Measurements from ENCODE around the gene RAB1B.

Gene RAB1B

DNA sequence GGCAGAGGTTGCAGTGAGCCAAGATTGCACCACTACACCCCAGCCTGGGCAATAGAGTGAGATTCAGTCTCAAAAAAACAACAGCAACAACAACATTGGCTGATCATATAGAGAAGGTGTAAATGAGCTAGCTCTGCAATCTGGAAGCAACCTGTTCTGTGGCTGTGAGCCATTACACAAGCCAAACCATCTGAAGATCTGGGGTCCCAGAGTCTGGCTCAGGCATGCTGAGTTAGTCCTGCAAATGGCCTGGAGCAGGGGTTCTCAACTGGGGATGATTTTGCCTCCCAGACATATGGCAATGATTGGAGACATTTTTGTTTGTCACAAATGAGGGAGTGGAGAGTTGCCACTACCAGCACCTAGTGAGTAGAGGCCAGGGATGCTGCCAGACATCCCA is 42.3 kb upstream of the RAB1B start:
- H3K9ac ChIP-seq (ENCODE audit: low read length in 2 of 2) = no peak overlapping the region
- H3K36me3 ChIP-seq (ENCODE audit: control insufficient read depth in 2 of 2, insufficient read depth in 2 of 2, low read length in 2 of 2) = peaks cover 21 to 27% of the 10 kb centered on the region in 2 donors
- H3K4me3 ChIP-seq (ENCODE audit: low read length in 2 of 2) = no peak overlapping the region
- no peak overlapping the region for H3K27ac ChIP-seq (ENCODE audit: low read length)
- no peaks in the 10 kb centered on the region for H3K27me3 ChIP-seq (ENCODE audit: control insufficient read depth in 1 of 2, insufficient read depth in 2 of 2, low read length in 2 of 2)
- no peaks in the 10 kb centered on the region for H3K4me1 ChIP-seq (ENCODE audit: control insufficient read depth, insufficient read depth, low read length)
- H3K9me3 ChIP-seq (ENCODE audit: control insufficient read depth in 2 of 2, low read length in 2 of 2) = no peaks in the 10 kb centered on the region

DNA sequence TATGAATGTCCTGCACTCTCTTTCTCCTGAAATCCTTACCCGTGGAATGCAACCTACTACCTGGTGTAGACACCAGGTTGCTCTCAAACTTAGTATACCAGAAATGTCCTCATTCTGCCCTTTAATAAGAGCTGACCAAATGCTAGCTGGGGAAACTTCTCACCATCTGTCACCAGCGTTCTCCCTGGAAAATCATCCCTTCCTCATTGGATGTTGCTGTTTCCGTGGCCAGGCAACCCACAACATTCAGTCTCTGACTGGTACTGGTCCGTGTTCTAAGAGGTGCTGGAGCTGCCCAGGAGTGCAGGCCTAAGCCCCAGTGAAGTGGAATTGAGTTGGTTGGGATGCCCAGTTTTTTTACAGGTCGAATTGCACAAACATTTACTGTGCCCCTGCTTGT is 40.7 kb upstream of the RAB1B start:
- no peaks in the 10 kb centered on the region for H3K9me3 ChIP-seq (ENCODE audit: control insufficient read depth in 2 of 2, low read length in 2 of 2)
- H3K4me3 ChIP-seq (ENCODE audit: low read length in 2 of 2) = no peak overlapping the region
- H3K4me1 ChIP-seq (ENCODE audit: control insufficient read depth, insufficient read depth, low read length) = no peaks in the 10 kb centered on the region
- no peak overlapping the region for H3K27ac ChIP-seq (ENCODE audit: low read length)
- H3K9ac ChIP-seq (ENCODE audit: low read length in 2 of 2) = no peak overlapping the region
- H3K36me3 ChIP-seq (ENCODE audit: control insufficient read depth in 2 of 2, insufficient read depth in 2 of 2, low read length in 2 of 2) = peaks cover 37 to 40% of the 10 kb centered on the region in 2 donors
- H3K27me3 ChIP-seq (ENCODE audit: control insufficient read depth in 1 of 2, insufficient read depth in 2 of 2, low read length in 2 of 2) = no peaks in the 10 kb centered on the region

DNA sequence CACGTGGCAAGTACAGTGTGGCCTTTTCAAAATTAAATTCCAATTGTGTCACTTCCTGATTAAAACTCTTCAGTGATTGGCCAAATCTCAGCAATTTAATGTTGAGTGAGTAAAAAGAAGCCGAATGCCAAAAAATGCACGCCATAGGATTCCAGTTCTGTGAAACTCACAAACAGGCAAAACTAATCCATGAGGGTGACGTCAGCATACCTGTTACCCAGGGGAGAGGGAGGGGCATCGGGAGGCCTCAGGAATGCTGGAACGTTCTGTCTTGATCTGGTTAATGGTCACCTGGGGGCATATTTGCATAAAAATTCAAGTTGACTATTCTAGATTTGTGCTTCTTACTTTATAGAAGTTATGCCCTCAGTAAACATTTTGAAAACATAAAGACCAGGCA is 39.9 kb upstream of the RAB1B start:
- H3K27me3 ChIP-seq (ENCODE audit: control insufficient read depth in 1 of 2, insufficient read depth in 2 of 2, low read length in 2 of 2) = no peaks in the 10 kb centered on the region
- no peaks in the 10 kb centered on the region for H3K4me1 ChIP-seq (ENCODE audit: control insufficient read depth, insufficient read depth, low read length)
- H3K4me3 ChIP-seq (ENCODE audit: low read length in 2 of 2) = no peak overlapping the region
- peaks cover 44 to 48% of the 10 kb centered on the region in 2 donors for H3K36me3 ChIP-seq (ENCODE audit: control insufficient read depth in 2 of 2, insufficient read depth in 2 of 2, low read length in 2 of 2)
- H3K9me3 ChIP-seq (ENCODE audit: control insufficient read depth in 2 of 2, low read length in 2 of 2) = no peaks in the 10 kb centered on the region
- H3K9ac ChIP-seq (ENCODE audit: low read length in 2 of 2) = no peak overlapping the region
- no peak overlapping the region for H3K27ac ChIP-seq (ENCODE audit: low read length)

DNA sequence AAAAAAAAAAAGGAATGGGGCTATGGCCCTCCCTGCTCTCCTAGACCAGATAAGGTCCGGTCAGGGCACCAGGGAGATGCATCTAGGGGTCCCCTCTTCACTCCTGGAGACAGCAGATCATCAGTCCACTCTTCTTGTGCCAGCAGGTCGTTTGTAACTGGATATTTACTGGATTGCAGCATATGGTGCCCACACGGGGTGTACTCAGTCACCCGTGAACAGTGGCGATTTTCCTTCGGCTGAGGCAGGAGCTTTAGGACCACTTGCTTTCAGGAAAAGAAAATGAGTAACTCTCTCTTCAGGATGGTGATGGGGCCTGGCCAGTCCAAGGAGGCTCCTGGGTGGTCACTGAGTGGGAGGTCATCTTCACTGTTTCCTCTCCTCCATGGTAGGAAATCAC is 38.3 kb upstream of the RAB1B start:
- peaks cover 51 to 54% of the 10 kb centered on the region in 2 donors for H3K36me3 ChIP-seq (ENCODE audit: control insufficient read depth in 2 of 2, insufficient read depth in 2 of 2, low read length in 2 of 2)
- no peaks in the 10 kb centered on the region for H3K27me3 ChIP-seq (ENCODE audit: control insufficient read depth in 1 of 2, insufficient read depth in 2 of 2, low read length in 2 of 2)
- H3K27ac ChIP-seq (ENCODE audit: low read length) = no peak overlapping the region
- no peak overlapping the region for H3K9ac ChIP-seq (ENCODE audit: low read length in 2 of 2)
- H3K4me1 ChIP-seq (ENCODE audit: control insufficient read depth, insufficient read depth, low read length) = no peaks in the 10 kb centered on the region
- H3K4me3 ChIP-seq (ENCODE audit: low read length in 2 of 2) = no peak overlapping the region
- no peaks in the 10 kb centered on the region for H3K9me3 ChIP-seq (ENCODE audit: control insufficient read depth in 2 of 2, low read length in 2 of 2)

DNA sequence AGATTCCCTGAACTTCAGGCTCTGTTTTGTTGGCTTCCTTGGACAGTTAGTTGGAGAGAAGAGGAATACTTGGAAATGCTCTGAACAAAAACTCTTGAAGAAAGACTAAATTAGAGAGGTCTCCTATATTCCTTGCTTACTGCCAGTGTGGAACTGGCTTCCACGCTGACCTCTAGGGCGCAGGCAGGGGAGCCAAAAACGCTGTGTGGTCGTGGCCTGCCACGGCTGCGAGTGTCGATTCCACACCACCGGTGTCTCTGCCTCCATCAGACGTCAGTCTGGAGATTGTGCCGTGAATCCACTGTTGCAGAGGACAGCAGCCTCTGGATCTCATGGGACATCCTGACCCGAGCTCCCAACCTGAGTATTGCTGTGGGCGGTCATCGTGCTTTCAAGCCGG is 37.5 kb upstream of the RAB1B start:
- no peaks in the 10 kb centered on the region for H3K27me3 ChIP-seq (ENCODE audit: control insufficient read depth in 1 of 2, insufficient read depth in 2 of 2, low read length in 2 of 2)
- H3K36me3 ChIP-seq (ENCODE audit: control insufficient read depth in 2 of 2, insufficient read depth in 2 of 2, low read length in 2 of 2) = peaks cover 58 to 61% of the 10 kb centered on the region in 2 donors
- H3K27ac ChIP-seq (ENCODE audit: low read length) = no peak overlapping the region

DNA sequence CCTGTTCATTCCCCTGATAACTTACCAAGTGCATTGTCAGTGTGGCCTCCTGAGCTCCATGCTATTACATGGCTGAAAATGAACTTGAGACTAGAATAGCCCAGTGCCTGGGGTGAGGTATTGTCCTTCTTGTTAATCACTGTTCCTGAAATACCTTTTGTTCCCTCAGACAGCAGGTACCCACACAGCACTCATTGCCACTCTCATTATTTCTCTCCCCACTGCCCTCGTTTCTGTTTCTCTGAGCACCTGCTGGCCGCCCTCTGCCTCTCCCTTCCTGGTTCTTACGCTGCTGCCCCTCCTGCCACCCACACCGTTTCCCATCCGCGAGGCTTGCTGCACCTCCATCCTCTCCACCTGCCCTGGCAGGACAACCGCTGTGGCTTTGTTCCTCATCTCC is 36.9 kb upstream of the RAB1B start:
- H3K27me3 ChIP-seq (ENCODE audit: control insufficient read depth in 1 of 2, insufficient read depth in 2 of 2, low read length in 2 of 2) = no peaks in the 10 kb centered on the region
- H3K4me3 ChIP-seq (ENCODE audit: low read length in 2 of 2) = no peak overlapping the region
- H3K27ac ChIP-seq (ENCODE audit: low read length) = no peak overlapping the region
- H3K36me3 ChIP-seq (ENCODE audit: control insufficient read depth in 2 of 2, insufficient read depth in 2 of 2, low read length in 2 of 2) = peaks cover 63 to 65% of the 10 kb centered on the region in 2 donors
- no peaks in the 10 kb centered on the region for H3K9me3 ChIP-seq (ENCODE audit: control insufficient read depth in 2 of 2, low read length in 2 of 2)
- H3K4me1 ChIP-seq (ENCODE audit: control insufficient read depth, insufficient read depth, low read length) = no peaks in the 10 kb centered on the region
- no peak overlapping the region for H3K9ac ChIP-seq (ENCODE audit: low read length in 2 of 2)

More for the DNA sequence above, 37.5 kb upstream of the RAB1B start:
- Histone ChIP-seq H3K9ac (ENCODE audit: low read length in 2 of 2) (no peak overlapping the region), H3K9me3 (ENCODE audit: control insufficient read depth in 2 of 2, low read length in 2 of 2) (no peaks in the 10 kb centered on the region), H3K4me1 (ENCODE audit: control insufficient read depth, insufficient read depth, low read length) (no peaks in the 10 kb centered on the region), H3K4me3 (ENCODE audit: low read length in 2 of 2) (no peak overlapping the region)

DNA sequence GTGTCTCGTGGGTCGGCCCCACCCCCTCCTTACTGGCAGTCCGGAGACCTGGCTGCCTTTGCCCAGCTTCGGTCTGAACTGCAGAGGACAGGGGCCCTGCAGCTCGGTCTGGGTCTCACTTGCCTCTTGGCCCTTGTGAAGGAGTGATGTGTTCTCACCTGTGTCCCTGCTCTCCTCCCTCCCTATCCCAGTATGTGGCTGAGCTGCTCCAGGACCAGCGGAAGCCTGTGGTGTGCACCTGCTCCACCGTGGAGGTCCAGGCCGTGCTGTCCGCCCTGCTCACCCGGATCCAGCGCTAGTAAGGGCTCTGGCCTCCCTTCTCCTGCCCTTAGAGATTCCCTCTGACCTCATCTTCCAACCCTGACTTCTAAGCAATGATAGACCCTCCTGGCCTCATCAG is 35.7 kb upstream of the RAB1B start:
- no peaks in the 10 kb centered on the region for H3K9me3 ChIP-seq (ENCODE audit: control insufficient read depth in 2 of 2, low read length in 2 of 2)

DNA sequence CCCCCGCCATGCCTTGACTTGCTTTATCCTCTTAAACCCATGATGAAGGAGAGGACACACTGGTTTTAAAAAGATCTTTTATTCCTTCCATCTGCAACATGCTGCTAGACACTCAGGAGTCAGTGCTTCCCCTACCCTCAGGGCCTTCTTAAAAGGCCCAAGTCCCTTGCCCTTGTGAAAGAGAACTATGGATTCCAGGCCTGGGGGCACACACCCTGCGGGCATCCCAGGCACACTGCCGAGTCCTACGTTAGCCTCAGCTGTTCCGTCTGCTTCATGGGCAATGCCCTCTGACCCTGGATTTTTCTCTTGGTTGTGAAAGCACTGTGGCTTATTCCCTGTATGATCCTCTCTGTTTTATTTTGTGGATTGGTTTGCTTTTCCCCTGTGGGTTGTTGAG is 35.1 kb upstream of the RAB1B start:
- no peaks in the 10 kb centered on the region for H3K4me1 ChIP-seq (ENCODE audit: control insufficient read depth, insufficient read depth, low read length)
- H3K4me3 ChIP-seq (ENCODE audit: low read length in 2 of 2) = no peak overlapping the region
- H3K36me3 ChIP-seq (ENCODE audit: control insufficient read depth in 2 of 2, insufficient read depth in 2 of 2, low read length in 2 of 2) = peaks cover 56 to 61% of the 10 kb centered on the region in 2 donors
- H3K27ac ChIP-seq (ENCODE audit: low read length) = no peak overlapping the region
- no peaks in the 10 kb centered on the region for H3K27me3 ChIP-seq (ENCODE audit: control insufficient read depth in 1 of 2, insufficient read depth in 2 of 2, low read length in 2 of 2)
- H3K9ac ChIP-seq (ENCODE audit: low read length in 2 of 2) = no peak overlapping the region
- H3K9me3 ChIP-seq (ENCODE audit: control insufficient read depth in 2 of 2, low read length in 2 of 2) = no peaks in the 10 kb centered on the region

More for the DNA sequence above, 35.7 kb upstream of the RAB1B start:
- Histone ChIP-seq H3K4me1 (ENCODE audit: control insufficient read depth, insufficient read depth, low read length) (no peaks in the 10 kb centered on the region), H3K27ac (ENCODE audit: low read length) (no peak overlapping the region), H3K4me3 (ENCODE audit: low read length in 2 of 2) (no peak overlapping the region), H3K27me3 (ENCODE audit: control insufficient read depth in 1 of 2, insufficient read depth in 2 of 2, low read length in 2 of 2) (no peaks in the 10 kb centered on the region), H3K9ac (ENCODE audit: low read length in 2 of 2) (no peak overlapping the region), H3K36me3 (ENCODE audit: control insufficient read depth in 2 of 2, insufficient read depth in 2 of 2, low read length in 2 of 2) (peaks cover 60 to 65% of the 10 kb centered on the region in 2 donors)

DNA sequence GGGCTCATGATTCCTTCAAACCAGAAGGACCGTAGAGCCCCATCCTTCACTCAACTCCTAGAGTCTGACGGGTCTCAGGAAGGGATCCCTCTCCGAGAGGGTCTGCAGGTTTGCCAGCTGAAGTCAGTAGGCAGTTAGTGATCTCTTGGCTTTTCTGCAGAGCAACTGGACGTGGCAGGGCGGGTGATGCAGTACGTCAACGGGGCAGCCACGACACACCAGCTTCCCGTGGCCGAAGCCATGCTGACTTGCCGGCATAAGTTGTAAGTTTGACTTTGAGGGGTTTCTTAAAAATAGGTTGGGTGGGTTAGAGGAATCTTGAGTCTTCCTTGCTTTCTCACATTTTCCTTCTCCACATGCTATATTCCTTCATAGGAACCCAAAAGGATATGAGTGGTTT is 33.3 kb upstream of the RAB1B start:
- Histone ChIP-seq H3K4me1 (ENCODE audit: control insufficient read depth, insufficient read depth, low read length) (no peaks in the 10 kb centered on the region), H3K27me3 (ENCODE audit: control insufficient read depth in 1 of 2, insufficient read depth in 2 of 2, low read length in 2 of 2) (no peaks in the 10 kb centered on the region), H3K4me3 (ENCODE audit: low read length in 2 of 2) (no peak overlapping the region), H3K36me3 (ENCODE audit: control insufficient read depth in 2 of 2, insufficient read depth in 2 of 2, low read length in 2 of 2) (peaks cover 69 to 70% of the 10 kb centered on the region in 2 donors), H3K9me3 (ENCODE audit: control insufficient read depth in 2 of 2, low read length in 2 of 2) (no peaks in the 10 kb centered on the region), H3K9ac (ENCODE audit: low read length in 2 of 2) (no peak overlapping the region), H3K27ac (ENCODE audit: low read length) (no peak overlapping the region)

DNA sequence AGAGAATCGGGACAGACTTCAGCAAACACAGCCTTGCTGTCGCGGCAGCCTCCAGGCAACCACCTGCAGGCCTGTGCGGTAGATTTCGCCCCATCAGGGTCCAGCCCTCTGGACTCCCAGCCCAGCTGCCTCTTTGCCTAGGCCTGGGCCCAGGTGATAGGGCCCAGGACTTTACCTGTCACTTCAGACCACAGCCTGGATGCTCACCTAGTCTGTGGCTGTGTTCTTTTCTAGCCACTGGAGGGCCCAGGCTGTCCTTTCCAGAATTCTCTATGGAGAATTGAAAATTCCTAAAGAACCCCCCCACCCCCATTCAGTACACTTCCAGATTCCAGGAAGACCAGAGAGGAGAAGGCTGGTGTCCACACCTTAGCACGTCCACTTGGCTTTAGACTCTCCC is 30.6 kb upstream of the RAB1B start:
- Histone ChIP-seq H3K9me3 (ENCODE audit: control insufficient read depth in 2 of 2, low read length in 2 of 2) (no peaks in the 10 kb centered on the region), H3K27ac (ENCODE audit: low read length) (no peak overlapping the region), H3K9ac (ENCODE audit: low read length in 2 of 2) (no peak overlapping the region), H3K36me3 (ENCODE audit: control insufficient read depth in 2 of 2, insufficient read depth in 2 of 2, low read length in 2 of 2) (peaks cover 51 to 62% of the 10 kb centered on the region in 2 donors), H3K4me3 (ENCODE audit: low read length in 2 of 2) (no peak overlapping the region), H3K27me3 (ENCODE audit: control insufficient read depth in 1 of 2, insufficient read depth in 2 of 2, low read length in 2 of 2) (no peaks in the 10 kb centered on the region), H3K4me1 (ENCODE audit: control insufficient read depth, insufficient read depth, low read length) (no peaks in the 10 kb centered on the region)

DNA sequence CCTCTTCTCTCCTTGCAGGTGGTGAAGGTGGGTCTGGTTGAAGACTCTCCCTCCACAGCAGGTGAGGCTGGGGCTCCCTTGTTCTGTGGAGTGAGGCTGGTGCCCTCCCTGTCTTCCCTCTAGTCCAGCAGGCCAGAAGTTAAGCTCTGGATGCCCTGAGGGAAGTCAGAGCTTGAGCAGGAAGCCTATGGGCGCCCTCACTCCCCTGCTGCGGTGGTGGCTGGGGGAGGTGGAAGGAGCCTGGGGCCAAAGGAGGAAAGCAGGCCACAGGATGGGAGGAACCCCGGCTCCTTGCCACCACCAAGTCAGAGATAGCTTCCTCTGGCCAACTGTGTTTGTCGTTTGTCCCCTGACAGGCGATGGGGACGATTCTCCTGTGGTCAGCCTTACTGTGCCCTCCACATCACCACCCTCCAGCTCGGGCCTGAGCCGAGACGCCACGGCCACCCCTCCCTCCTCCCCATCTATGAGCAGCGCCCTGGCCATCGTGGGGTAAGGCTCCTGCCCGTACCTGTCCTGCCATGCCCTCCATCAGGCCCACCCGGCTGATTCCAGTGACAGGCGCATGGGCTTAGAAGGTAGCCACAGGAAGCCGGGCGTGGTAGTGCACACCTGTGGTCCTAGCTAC is 29.5 kb upstream of the RAB1B start:
- Histone ChIP-seq H3K27me3 (ENCODE audit: control insufficient read depth in 1 of 2, insufficient read depth in 2 of 2, low read length in 2 of 2) (no peaks in the 10 kb centered on the region), H3K9me3 (ENCODE audit: control insufficient read depth in 2 of 2, low read length in 2 of 2) (no peaks in the 10 kb centered on the region), H3K36me3 (ENCODE audit: control insufficient read depth in 2 of 2, insufficient read depth in 2 of 2, low read length in 2 of 2) (peaks cover 49 to 51% of the 10 kb centered on the region in 2 donors), H3K9ac (ENCODE audit: low read length in 2 of 2) (no peak overlapping the region), H3K4me3 (ENCODE audit: low read length in 2 of 2) (no peak overlapping the region), H3K4me1 (ENCODE audit: control insufficient read depth, insufficient read depth, low read length) (no peaks in the 10 kb centered on the region), H3K27ac (ENCODE audit: low read length) (no peak overlapping the region)

Measured in stomach smooth muscle (tissue), 2 donors.